BJ (cell line): ENCODE measurements around the gene BPIFB4. TPM values are rescaled to one million over a fixed set of nuclear protein-coding genes. Genes with fewer than 3 reads are reported as not detected.

Experiments used
- CTCF ChIA-PET: fragments of 350-600 bp; formaldehyde crosslinking; extraction: SDS; loops from one replicate; lab custom pipeline; 2021; ENCODE audit warnings: antibody characterized with exemption, inconsistent platforms; lab: Yijun Ruan, JAX
- POLR2A ChIA-PET: fragments of 300-600 bp; sonication (Branson Sonifier 250); formaldehyde crosslinking; extraction: SDS; loops from one replicate; lab custom pipeline; 2021; ENCODE audit warnings: antibody characterized with exemption; lab: Charles Lee
- DNase-seq: peaks from one replicate; pipeline ENCODE4 v3.0.0-alpha.2; 2011; ENCODE audit warnings: low read depth
- H3K27me3 ChIP-seq: 2 replicates; pipeline ENCODE4 v1.6.0; 2011; ENCODE audit warnings: low read length; ENCODE audit not compliant: control insufficient read depth, insufficient read depth
- H3K36me3 ChIP-seq: 2 replicates; pipeline ENCODE4 v1.5.1; 2011; ENCODE audit warnings: low read length; ENCODE audit not compliant: control insufficient read depth, insufficient read depth
- H3K4me3 ChIP-seq: 2 replicates; pipeline ENCODE4 v1.5.1; 2011; ENCODE audit warnings: low read depth, mild to moderate bottlenecking, control low read depth, low read length
- CTCF ChIP-seq: IDR thresholded peaks from 2 replicates; pipeline ENCODE4 v1.5.1; 2011; ENCODE audit warnings: low read depth, mild to moderate bottlenecking, control low read depth, inconsistent platforms, low read length, moderate library complexity; ENCODE audit not compliant: insufficient read depth
- polyA plus RNA-seq: library from polyadenylated mRNA; depleted of rRNA; stranded (reverse); fragments of >200 nt; gene quantifications from 2 replicates; pipeline ENCODE4 v1.2.3, GENCODE V29; 2011

BPIFB4 gene
- polyA plus RNA-seq, 1 experiment, result not detected

DNA sequence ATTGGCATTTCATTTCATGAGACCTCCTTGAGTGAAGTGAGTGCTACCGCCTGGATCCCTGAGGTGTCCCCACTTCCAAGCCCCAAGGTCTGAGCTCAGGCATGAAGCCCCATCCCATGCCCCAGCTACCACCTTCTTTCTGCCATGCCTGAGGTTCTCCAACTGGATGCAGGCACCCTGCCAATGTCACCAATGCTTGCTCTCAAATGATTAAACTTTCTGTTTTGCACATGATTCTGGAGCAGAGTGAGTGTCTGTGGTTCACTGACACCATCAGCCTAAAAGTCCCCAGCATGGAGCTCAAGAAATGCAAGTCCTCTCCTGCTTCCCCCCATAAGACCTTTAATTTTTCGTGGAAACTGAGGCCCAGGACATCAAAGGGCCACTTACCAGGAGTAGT is 44.8 kb downstream of the BPIFB4 start:
- DNase-seq, result no peak
- H3K27me3 ChIP-seq, result no peaks in the 10 kb centered on the region
- CTCF ChIA-PET, result no interaction called here
- H3K4me3 ChIP-seq, result no peak overlapping the region
- no peaks in the 10 kb centered on the region for H3K36me3 ChIP-seq
- POLR2A ChIA-PET, result no interaction called here
- no peak for TF ChIP-seq CTCF

DNA sequence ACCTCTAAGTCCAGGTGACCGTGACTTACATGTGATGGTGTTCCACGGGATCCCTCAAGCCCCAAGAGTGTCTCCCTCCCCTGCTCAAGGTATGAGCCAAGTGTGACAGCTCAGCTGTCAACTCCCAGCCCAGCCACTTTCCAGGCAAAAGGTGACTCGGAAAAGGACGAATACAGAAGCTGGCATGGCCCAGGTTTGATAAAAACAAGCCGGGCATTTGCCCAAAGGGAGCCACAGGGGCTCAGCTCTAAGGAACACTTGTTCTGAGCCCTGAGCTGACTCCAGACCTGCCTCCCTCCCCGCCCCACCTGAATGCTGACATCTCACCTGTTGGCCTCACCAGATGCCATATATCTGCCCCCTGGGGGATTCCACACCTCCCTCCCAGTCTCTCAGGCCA is 45.6 kb downstream of the BPIFB4 start:
- H3K36me3 ChIP-seq, result no peaks in the 10 kb centered on the region
- no peak for DNase-seq
- CTCF ChIA-PET, result no interaction called here
- POLR2A ChIA-PET, result no interaction called here
- no peak overlapping the region for H3K4me3 ChIP-seq
- no peaks in the 10 kb centered on the region for H3K27me3 ChIP-seq
- TF ChIP-seq CTCF, result no peak

- POLR2A ChIA-PET, result no interaction called here
- Histone ChIP-seq H3K4me3 (no peak overlapping the region), H3K36me3 (no peaks in the 10 kb centered on the region), H3K27me3 (no peaks in the 10 kb centered on the region)
- no peak for DNase-seq
- CTCF ChIA-PET, result no interaction called here
- no peak for TF ChIP-seq CTCF
Observed at GRCh38 chr20:33125983-33126382, 46.5 kb downstream of the BPIFB4 start.

- Histone ChIP-seq H3K4me3 (no peak overlapping the region), H3K27me3 (no peaks in the 10 kb centered on the region), H3K36me3 (no peaks in the 10 kb centered on the region)
- POLR2A ChIA-PET, result no interaction called here
- CTCF ChIA-PET, result no interaction called here
- no peak for DNase-seq
- TF ChIP-seq CTCF, result no peak
Observed at GRCh38 chr20:33127422-33128097, 48.1 kb downstream of the BPIFB4 start.

DNA sequence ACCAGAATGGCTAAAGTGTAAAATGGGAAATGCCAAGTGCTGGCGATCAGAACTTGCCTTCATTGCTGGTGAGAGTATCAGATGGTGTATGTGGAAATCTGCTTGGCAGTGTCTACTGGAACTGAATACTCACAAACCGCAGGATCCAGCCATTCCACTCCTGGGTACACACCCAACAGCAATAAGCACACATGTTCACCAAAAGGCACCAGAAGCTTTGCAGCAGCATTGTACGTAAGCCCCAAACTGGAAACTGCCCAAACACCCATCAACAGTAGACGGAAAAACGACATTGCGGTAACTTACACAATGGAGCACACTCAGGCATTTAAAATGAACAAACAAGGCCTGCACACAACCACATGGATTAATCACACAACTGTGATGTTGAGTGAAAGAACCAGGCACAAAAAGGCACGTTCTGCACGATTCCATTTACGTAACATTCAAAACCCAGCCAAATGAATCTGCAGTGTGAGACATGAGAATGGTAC is 51.2 kb downstream of the BPIFB4 start:
- CTCF ChIA-PET, result no interaction called here
- no peaks in the 10 kb centered on the region for H3K36me3 ChIP-seq

More for the DNA sequence above, 51.2 kb downstream of the BPIFB4 start:
- 0 out of 2 replicates have a peak, but pooled peaks cover 1% of the 10 kb centered on the region for H3K27me3 ChIP-seq
- H3K4me3 ChIP-seq, result no peak overlapping the region
- TF ChIP-seq CTCF, result no peak
- POLR2A ChIA-PET, result no interaction called here
- DNase-seq, result no peak
